GM18519 (cell line): ENCODE measurements around the gene MKNK1.

Experiments used
- ATAC-seq: cut with Tn5 transposase; IDR thresholded peaks from one replicate; pipeline ENCODE4 v1.9.1; 2021; ENCODE audit warnings: mild to moderate bottlenecking, moderate library complexity; ENCODE audit not compliant: unreplicated experiment, low FRiP score

The MKNK1 gene

DNA sequence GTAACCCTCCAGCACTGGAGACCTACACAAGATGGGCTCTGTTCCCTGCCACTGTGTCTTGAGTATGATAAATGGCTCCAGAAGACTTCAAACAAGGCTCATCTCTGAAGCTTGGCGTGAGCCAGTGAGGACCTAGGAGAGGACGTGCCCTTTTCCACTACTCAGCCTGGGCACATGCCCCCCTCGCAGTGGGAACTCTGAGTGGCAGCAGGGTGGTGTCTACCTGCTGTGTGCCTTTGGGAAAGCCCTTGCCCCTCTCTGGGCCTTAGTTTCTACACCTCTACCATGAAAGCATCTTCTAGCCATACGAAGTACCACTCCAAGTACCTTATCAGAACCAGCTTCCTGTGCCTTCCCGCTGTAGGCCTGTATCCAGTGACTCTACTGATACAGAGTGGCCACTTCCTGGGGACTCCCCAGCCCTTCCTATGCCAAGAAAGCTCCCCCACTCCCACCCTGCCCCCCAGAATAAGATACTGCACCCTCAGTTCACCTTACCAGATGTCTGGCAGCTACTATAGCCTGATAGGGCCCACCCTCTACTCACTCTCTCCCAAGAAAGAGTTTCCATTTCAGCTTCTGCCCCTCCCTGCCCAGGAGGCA, 15.7 kb upstream of the MKNK1 start:
- ATAC-seq = no peak

DNA sequence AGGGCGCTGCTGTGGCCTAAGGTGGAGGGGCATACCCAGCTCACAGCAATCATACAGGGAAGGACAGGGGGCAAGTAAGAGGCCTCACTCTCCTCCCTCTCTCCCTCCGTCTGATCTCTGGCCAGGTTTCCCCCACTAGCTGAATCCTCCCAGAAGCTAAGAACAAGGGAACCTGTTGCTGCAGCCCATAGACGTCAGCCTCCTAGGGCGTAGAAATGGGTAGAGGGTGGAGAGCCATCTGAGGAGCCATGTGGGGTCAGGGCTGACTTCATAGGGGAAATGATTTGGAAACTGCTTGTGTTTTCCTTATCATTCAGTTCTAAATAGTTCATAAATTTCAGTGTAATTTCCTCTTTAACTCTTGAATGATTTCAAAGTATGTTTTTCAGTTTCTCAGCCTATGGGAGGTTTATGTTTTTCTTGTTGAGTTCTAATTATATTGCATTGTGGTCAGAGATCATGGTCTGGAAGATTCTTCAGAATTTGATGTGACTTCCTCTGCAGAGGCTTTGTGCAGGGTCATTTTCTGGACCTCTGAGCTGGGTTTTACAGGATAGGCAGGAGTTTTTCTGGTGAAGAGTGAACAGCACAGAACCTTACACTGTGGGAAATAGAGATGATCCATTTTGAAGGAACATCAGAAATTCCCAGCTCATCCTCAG, 14.8 kb upstream of the MKNK1 start:
- ATAC-seq = no peak

DNA sequence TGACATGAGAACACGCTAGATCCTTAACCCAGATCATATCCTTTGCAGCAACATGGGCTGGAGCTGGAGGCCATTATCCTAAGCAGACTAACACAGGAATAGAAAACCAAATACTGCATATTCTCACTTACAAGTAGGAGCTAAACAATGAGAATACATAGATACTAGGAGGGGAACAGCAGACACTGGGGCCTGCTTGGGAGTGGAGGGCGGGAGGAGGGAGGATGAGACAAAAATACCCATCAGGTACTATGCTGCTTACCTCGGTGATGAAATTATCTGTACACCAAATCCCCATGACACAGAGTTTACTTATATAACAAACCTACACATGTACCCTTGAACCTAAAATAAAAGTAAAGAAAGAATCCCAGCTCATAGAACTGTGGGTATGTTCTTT, 13.8 kb upstream of the MKNK1 start:
- no peak for ATAC-seq

DNA sequence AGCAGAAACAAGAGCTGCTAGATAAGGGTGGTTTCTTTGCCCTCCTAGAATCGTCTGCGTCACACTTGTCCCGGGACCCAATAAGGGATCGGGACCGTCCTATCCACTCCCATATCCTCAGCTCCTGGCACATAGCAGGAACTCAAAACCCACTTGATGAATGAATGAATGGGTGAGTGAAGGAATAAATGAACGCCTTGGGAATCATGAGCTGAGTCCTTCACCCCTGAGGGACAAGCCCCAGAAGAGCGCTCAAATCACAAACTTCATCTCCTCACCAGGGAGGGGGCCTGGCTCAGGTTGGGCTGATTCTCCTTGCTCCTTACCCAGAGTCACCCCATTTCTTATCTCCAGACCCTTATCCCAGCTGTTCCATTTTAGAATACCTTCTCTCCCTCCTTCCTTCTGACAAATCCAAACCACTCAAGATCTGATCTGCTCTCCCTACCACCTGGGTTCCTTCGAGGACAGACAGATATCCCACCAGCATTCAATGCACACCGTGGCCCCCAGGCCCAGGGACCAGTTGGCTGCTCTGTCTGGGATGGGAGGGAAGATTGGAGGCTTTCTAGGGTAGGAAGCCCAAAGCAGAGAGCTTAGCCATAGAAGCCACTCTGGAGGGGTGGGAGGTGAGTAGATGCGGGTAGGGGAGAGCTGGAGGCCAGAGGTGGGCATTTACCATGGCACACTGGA, 13.2 kb upstream of the MKNK1 start:
- no peak for ATAC-seq

DNA sequence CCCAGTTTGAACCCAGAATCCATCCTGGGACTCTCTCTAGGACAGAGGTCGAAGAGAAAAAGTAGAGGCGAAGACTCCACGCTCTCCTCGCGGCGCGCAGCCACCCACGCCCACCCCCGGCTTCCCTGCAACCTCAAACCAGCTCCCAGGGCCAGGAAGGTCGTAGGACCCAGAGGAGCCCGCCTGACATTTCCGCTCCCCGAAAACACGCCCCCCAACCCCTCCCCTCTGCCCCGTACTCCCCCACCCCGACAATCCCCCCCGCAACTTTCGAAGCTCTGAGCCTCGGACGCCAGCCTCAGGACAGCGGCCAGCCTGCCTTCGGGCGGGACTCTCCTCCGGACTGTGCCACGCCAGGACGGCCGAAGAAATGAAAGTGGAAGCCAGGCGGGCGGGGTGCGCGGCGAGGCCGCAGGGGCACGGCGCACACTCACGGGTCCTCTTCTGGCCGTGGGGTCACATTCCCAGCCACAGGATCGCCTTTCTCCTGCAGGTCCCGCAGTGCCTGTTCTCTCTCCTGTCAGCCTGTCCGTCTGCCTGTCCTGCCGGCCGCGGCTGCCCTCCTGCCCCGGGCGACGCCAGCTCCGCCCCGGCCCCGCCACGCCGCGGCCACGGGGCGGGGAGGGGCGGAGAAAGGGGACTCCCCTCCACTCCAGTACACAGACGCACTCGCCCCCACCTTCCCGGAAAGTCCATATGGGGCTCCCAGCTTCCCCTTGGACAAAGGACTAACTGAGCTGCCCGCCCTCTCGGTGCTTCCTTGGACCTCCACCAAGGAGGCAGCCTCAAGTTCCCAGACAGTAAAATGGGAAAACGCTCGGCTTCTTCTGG, 12.4 kb upstream of the MKNK1 start, which contains the start of gene MOB3C:
TSS of gene MOB3C (minus strand) at position 535 of the 831 bp plus-strand sequence. CDS start 3,490 bp downstream, outside the sequence.
- ATAC-seq = no peak

DNA sequence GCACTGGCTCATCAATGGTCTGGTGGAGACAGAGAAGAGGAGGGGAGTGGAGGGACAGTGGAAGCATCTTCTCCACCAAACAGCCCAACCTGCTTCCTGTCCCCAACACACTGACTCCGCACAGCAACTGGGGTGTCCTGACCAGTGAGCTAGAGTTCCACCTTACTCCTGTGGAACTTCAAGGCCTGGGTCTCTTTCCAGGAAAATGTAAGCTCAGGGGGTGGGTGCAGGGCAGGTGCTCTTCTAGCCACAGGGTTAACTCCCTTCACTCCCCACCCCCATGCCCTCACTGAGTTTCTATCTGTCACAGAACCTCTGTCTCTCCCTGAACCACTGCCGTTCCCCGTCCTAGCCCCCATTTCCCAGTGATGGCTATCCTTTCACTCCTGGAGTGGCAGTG, 11.7 kb upstream of the MKNK1 start:
- no peak for ATAC-seq

DNA sequence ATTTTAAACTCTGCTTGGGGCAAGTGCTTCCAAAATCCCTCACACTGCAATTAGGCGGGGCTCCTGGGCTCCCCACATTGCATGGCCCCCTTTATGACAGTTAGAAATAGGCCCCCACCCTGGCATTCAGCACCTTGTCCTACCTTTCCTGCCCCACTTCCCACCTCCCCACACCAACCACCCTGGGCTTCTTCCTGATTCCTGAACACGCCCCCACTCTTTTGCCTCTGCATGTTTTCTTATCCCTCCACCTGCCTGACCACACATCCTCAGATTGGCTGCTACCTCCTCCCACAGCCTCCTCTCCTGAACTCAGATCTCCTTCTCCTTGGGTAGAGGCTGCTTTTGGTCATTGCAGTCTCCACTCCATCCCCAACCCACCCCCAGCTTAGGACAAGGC, 11.0 kb upstream of the MKNK1 start:
- no peak for ATAC-seq

DNA sequence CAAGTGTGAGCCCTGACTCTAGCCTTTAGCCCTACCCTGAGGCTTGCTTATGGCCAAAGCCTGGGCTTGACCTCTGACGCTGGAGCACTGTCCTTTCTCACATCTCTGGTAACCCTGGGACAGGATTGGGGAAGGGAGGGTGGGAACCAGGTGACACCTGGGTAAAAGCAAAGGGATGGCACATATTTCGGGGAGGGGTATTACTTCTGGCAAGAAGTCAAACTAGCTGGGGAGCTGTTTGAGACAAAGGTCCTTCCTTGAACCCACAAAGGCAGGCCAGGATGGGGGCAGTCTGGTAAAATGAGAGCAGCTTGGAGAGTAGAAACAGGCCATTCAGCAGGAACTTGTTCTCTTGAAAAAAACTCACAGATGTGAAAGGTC, 10.5 kb upstream of the MKNK1 start:
- no peak for ATAC-seq

DNA sequence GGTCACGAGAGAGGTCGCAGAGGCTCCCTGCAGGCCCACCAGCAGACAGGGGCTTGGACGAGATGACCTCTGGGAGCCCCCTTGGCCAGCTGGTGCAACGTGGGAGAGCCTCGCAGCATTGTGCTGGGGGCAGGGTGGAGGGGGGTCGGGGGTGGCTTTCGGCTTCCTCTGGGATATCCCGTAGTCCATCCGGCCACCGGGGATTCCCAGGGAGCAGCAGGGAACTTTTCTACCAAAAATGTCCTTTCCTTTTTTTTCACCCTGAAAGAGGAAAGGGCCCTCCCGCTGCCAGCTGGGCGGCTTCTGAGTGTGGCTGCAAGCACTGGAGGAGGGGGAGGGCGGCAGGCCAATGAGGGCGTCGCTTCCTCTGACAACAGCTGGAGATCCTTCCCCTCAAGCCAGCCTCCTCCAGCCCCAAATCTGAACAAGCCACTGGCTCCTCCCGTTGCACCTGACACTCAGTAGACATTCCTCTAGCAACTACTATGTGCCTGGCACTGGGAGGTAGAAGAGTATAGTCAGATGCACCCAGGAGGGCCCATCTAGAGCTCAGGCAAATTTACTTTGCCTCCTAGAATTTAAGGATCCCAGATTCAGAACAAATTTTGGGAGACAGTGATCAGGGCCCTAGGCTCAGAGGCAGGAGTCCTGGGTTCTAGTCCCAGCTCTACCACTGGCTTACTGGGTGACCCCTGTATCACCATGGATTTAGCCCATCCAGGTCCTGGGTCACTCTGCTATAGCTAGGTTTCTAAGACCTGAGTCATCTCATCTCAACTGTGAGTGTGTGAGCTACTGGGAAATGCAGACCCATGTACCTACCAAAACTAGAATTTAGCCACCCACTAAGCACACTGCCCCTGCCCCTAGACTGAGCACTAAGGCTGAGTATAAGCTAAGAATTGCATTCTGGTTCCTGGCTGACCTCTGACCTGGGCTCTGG, 9.9 kb upstream of the MKNK1 start:
- ATAC-seq = no peak

DNA sequence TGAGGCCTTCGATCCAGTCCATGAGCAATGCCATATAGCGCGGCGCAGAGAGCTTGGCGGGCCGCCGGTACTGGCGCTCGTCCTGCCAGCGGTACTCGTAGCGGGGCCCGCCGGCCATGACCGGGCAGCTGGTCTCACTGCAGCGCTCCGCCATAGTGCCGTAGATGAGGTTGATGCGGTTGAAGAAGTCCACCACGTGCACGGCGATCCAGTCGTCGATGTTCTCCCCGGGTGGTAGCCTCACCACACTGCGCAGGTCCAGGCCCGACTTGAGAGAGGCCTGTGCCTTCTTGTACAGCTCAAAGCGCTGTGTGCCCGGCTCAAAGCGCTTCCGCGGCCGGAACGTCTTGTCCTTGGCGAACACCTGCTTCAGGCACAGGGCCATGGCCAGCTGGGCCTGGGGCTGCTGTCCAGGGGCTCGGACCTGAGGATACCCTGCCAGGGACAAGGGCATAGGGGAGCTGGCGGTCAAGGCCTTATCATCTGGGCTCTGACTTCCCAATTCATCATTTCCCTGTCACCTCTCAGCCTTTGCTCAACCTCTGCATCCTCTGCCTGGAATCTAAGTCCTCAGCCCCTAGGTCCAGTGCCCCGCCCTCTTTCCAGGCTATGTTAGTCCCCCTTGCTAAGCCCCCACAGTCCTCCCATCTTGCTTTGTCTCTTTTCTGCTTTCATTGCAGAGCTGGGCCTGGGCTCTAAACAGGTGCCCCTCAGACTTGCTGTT, 9.0 kb upstream of the MKNK1 start:
- ATAC-seq = no peak

DNA sequence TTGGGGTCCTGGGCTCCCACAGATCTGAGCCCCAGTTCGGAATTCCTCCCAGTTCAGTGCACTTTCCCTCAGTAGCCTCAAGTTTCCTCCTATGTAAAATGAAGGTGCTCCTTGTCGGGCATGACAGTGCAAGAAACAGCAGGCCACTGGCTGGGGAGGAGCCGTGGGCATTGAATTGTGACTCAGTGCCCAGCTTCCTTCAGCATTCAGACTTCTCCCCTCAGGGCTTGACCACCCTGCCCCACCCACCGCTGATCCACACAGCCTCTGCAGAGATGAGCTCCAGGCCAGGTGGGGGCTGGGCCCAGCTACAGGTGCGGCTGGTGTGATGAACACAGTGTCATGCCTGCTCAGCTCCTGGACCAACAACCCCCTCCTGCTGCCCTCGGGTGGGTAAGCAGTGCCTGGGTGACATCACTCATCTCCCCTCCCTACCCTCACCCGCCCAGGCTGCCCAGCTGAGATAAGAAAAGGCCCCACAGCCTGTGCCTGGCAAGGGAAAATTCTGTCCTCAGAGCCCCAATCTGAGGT, 7.7 kb upstream of the MKNK1 start:
- no peak for ATAC-seq

DNA sequence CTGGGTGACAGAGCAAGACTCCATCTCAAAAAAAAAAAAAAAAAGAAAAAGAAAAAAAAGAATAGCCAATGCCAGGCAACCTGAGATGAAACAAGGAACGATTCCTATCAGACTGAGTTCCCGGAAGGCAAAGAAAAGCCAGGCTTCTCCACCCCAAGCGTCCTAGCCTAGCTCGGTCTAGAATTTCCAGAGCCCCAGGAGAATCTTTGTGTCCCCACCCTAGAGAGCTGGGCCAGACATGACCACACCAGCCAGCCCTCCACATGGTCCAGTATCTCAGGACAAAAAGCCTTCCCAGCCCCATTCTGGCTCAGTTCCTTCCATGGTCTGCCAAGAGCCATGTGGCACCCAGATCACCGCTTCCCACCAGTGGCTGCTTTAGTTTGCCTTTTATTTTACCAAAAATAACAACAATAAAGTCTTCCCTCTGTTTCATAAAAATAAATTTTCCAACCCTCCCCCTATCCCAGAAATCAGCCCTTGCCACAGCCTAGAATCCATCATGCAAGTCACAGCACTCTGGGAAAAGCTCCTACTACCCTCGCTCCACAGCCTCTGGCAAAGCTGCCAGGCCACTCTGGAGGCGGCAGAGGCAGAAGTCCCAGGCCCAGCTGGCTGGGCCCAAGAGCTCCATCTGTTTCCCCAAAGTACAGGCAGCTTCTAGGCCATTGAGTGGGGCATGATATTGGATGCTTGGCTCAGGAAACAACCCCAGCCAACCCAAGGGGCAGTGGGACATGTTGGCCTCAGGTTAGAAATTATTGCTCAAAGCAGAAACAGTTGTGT, 3.5 kb upstream of the MKNK1 start:
- ATAC-seq = no peak

DNA sequence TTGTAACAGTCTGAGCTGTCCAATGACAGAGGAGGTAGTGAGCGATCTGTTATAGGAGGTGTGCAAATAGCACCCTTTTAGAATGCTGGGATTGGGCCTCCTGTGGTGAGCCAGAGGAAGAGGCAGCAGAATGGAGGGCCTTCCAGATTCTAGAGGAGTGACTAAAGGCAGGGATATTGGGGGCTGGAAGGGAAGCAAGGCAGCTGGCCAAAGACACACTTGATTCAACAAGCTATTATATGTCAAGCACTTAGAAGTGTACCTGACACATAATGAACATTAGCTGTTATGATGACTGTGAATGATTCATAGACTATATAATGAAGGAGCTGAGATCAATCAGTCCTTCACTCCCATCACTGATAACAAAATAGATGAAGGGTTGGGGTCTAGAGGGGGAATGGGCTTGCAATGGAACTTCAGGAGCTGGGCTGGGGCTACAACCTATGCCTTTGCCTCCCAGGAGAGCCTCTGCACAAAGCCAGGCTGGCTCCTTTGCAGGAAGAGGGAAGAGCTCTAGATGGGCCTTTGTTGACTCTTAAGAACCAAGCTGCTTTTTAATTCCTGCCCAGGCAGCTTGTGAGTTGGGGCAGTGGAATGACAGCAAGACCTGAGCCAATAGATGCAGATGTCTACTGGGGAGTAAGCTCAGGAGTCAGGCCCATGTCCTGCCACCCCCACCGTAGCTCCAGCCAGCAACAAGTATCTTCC, 2.3 kb upstream of the MKNK1 start:
- ATAC-seq = no peak

DNA sequence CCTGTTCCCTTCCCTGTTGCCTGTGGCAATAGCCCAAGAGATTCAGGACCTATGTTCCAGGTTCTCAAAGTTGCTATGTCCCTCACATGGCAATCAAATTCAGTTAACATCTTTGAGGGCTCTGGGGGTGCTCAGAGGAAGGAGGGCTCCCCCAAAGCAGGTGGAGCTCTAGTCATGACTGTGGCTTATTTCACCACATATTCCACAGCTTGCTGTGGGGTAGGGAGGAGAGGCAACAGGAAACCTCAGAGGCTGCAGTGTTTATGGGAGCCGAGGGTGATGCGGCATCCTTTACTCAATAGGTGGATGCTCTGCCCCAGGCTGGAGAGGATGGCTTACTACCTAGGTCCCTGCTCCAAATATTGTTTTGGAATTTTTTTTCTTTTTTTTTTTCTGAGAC, 1.2 kb upstream of the MKNK1 start:
- ATAC-seq = no peak

DNA sequence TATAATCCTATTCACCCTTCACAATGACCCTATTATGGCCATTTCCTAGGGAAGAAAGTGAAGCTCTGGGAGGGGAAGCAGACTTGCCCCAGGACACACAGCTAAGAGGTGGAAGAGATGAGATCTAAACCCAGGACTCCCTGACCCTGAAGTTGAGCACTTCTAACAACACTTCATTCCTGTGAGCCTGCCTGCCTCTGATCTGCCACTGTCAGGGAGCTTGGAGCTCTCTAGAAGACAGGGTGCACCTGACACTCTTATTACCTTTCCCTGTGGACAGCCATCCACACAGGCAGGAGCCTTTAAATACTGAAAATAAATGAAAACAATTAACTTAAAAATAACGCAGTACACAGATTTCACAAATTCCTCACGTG, 599 bp downstream of the MKNK1 start:
- ATAC-seq = no peak

DNA sequence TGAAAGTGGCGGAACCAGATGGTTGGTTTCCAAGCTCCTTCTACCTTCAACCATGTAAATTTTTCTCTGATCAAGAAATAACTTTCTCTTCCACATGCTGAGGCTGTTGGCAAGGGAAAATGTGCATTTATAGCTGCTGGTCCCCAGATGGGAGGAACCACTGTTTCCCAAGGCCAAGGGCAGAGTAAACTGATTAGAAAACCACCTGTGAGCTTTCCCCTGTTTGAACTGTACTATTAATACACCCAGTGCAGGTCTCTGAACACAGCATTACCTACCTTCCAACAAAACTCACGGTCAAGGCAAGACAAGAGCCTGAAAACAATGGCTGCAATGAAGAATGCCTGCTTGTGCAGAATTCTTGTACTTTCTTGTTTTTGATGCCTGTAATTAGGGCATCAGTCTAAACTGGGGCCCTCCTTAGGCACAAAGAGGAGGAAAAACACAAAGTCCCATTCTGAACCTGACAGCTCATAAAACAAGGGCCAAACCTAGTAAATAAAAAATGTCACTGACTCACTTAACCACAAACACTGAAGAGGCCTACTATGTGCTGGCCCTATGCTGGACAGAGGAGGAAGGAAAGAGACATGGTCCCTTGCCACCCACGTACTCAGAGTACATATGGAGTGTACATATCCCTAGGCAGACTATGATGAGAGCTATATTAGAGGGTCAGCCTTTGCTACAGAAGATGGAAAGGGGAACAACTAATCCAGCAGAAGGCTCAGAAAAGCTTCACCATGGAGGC, 2.6 kb downstream of the MKNK1 start:
- ATAC-seq = no peak
